Measurements from ENCODE around the gene HSPA12B. TPM values are rescaled to one million over a fixed set of nuclear protein-coding genes. Genes with fewer than 3 reads are reported as not detected.

Gene HSPA12B
- total RNA-seq, 2 experiments from 2014 or later, result not detected

DNA sequence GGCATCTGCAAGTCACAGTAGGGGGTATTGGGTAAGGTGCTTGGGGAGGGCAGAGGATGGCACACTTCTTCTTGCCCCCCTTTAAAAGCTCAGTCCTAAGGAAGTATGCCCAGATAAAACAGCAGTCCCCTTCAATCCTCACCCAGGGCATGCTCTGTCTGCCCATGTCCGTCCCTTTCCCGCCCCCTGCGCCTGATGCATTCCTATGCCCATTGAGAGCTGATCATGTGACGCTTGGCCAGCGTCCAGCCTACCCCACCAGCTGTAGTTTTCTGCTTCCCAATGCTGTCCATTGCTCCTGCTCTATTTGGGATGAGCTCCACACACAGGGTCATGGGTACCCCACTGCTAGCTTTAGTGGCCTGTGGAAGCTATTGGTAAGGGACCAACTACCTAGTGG lies 28.4 kb upstream of the HSPA12B start:
- no peak overlapping the region for H3K27ac ChIP-seq (ENCODE audit: low read depth, low read length, poor library complexity, severe bottlenecking)
- H3K9me2 ChIP-seq (ENCODE audit: insufficient read depth, low read length), result no peaks in the 10 kb centered on the region
- H2AFZ ChIP-seq (ENCODE audit: low read length), result no peak overlapping the region
- DNase-seq (ENCODE audit: low spot score), result no peak
- H3K4me2 ChIP-seq (ENCODE audit: low read length), result no peak overlapping the region
- no peaks in the 10 kb centered on the region for H3K4me1 ChIP-seq (ENCODE audit: insufficient read depth, low read length, poor library complexity, severe bottlenecking)
- no peaks in the 10 kb centered on the region for H3K9me3 ChIP-seq (ENCODE audit: low read length)
- BruUV-seq (replicated peaks), result no TSS peak
- intact Hi-C loops (cut with micrococcal nuclease; ENCODE audit: unreplicated experiment), result no loop called here
- no peak for TF ChIP-seq EZH2phosphoT487 (IDR thresholded peaks at IDR 0.05; ENCODE audit: borderline replicate concordance, low read depth, low read length)
- TF ChIP-seq, protein P1, sequence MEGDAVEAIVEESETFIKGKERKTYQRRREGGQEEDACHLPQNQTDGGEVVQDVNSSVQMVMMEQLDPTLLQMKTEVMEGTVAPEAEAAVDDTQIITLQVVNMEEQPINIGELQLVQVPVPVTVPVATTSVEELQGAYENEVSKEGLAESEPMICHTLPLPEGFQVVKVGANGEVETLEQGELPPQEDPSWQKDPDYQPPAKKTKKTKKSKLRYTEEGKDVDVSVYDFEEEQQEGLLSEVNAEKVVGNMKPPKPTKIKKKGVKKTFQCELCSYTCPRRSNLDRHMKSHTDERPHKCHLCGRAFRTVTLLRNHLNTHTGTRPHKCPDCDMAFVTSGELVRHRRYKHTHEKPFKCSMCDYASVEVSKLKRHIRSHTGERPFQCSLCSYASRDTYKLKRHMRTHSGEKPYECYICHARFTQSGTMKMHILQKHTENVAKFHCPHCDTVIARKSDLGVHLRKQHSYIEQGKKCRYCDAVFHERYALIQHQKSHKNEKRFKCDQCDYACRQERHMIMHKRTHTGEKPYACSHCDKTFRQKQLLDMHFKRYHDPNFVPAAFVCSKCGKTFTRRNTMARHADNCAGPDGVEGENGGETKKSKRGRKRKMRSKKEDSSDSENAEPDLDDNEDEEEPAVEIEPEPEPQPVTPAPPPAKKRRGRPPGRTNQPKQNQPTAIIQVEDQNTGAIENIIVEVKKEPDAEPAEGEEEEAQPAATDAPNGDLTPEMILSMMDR (conservative IDR thresholded peaks at IDR 0.05; ENCODE audit: low read length), result no peak
- ChIA-PET CTCF (ENCODE audit: unreplicated experiment) (no interaction called here), POLR2A (no interaction called here)
- no peaks in the 10 kb centered on the region for H3K79me2 ChIP-seq (ENCODE audit: insufficient read depth, low read depth, low read length)
- H3K36me3 ChIP-seq (ENCODE audit: insufficient read depth, low read length), result no peaks in the 10 kb centered on the region
- H4K20me1 ChIP-seq (ENCODE audit: insufficient read depth, low read length), result no peaks in the 10 kb centered on the region
- H3K4me3 ChIP-seq (ENCODE audit: low read depth, low read length, poor library complexity, severe bottlenecking), result no peak overlapping the region

DNA sequence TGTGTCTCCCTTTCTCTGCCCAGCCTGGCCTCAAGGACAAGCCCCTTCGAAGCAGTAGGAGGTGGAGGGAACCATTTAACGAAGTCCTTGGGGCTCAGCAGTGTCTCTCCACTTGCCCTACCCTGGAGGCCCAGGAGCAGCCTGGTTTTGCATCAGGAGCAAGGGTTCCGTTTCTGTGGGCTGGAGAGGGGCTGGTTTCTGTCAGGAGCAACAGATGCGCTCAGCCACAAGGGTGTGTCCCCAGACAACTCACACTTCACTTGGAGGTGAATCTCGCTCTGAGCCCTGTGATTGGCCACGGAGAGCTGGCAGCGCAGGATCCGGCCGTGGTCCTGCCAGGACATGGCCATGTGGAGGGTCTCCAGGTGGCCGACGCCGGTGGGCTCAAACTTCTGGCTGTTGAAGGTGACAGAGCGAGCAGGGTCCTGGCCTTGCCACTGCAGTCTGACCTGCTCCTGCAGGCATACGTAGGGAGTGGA lies 27.0 kb upstream of the HSPA12B start:
- no TSS peak for BruUV-seq (replicated peaks)
- CTCF ChIA-PET (ENCODE audit: unreplicated experiment), result no interaction called here
- H3K79me2 ChIP-seq (ENCODE audit: insufficient read depth, low read depth, low read length), result no peaks in the 10 kb centered on the region
- H3K27ac ChIP-seq (ENCODE audit: low read depth, low read length, poor library complexity, severe bottlenecking), result no peak overlapping the region
- H4K20me1 ChIP-seq (ENCODE audit: insufficient read depth, low read length), result no peaks in the 10 kb centered on the region
- no peak overlapping the region for H2AFZ ChIP-seq (ENCODE audit: low read length)
- H3K9me2 ChIP-seq (ENCODE audit: insufficient read depth, low read length), result no peaks in the 10 kb centered on the region
- no peak for DNase-seq (ENCODE audit: low spot score)
- H3K4me2 ChIP-seq (ENCODE audit: low read length), result no peak overlapping the region
- no peaks in the 10 kb centered on the region for H3K36me3 ChIP-seq (ENCODE audit: insufficient read depth, low read length)
- intact Hi-C loops (cut with micrococcal nuclease; ENCODE audit: unreplicated experiment), result no loop called here
- TF ChIP-seq EZH2phosphoT487 (IDR thresholded peaks at IDR 0.05; ENCODE audit: borderline replicate concordance, low read depth, low read length), result no peak
- TF ChIP-seq, protein P1 (conservative IDR thresholded peaks at IDR 0.05; ENCODE audit: low read length), result no peak
- H3K4me3 ChIP-seq (ENCODE audit: low read depth, low read length, poor library complexity, severe bottlenecking), result no peak overlapping the region
- POLR2A ChIA-PET, result no interaction called here
- H3K4me1 ChIP-seq (ENCODE audit: insufficient read depth, low read length, poor library complexity, severe bottlenecking), result no peaks in the 10 kb centered on the region
- no peaks in the 10 kb centered on the region for H3K9me3 ChIP-seq (ENCODE audit: low read length)

DNA sequence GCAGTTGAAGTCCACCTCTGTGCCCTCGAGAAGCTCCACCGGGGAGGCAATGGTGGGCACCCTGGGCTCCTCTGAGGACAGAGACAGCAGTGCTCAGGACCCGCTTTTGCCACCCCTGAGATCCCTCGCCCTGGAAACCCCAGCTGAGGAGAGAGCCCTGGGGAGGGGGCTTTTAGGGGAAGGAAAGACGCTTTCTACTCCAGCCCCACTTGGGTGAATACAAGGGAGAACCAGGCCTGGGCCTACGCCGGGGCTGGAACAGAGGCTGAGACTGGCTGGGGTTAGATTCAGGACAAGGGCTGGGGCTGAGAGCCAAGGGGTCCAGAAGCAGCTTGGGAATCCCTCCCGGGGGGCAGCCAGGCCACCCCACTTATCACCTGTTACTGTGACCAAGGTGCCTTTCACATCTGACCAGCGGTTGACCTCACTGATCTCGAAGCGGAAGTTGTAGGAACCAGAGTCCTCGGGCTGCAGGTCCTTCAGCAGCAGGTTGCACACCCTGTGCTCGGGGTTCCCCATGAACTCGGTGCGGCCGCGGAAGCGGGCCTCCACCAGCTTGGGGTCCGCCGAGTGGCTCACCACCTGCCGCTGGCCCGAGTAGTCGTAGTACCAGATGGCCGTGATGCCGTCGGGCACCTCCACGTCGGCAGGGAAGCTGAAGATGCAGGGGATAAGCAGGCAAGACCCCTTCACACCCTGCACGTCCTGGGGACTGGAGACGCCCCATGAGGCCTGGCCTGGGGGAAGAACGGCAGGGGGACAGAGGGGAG lies 26.3 kb upstream of the HSPA12B start:
- Histone ChIP-seq H3K36me3 (ENCODE audit: insufficient read depth, low read length) (no peaks in the 10 kb centered on the region), H3K9me2 (ENCODE audit: insufficient read depth, low read length) (no peaks in the 10 kb centered on the region), H4K20me1 (ENCODE audit: insufficient read depth, low read length) (no peaks in the 10 kb centered on the region), H3K4me3 (ENCODE audit: low read depth, low read length, poor library complexity, severe bottlenecking) (no peak overlapping the region), H3K4me1 (ENCODE audit: insufficient read depth, low read length, poor library complexity, severe bottlenecking) (no peaks in the 10 kb centered on the region), H3K79me2 (ENCODE audit: insufficient read depth, low read depth, low read length) (no peaks in the 10 kb centered on the region), H3K4me2 (ENCODE audit: low read length) (no peak overlapping the region), H3K27ac (ENCODE audit: low read depth, low read length, poor library complexity, severe bottlenecking) (no peak overlapping the region), H2AFZ (ENCODE audit: low read length) (no peak overlapping the region), H3K9me3 (ENCODE audit: low read length) (no peaks in the 10 kb centered on the region)
- CTCF ChIA-PET (ENCODE audit: unreplicated experiment), result no interaction called here
- no TSS peak for BruUV-seq (replicated peaks)
- no peak for TF ChIP-seq EZH2phosphoT487 (IDR thresholded peaks at IDR 0.05; ENCODE audit: borderline replicate concordance, low read depth, low read length)
- TF ChIP-seq, protein P1 (conservative IDR thresholded peaks at IDR 0.05; ENCODE audit: low read length), result no peak
- DNase-seq (ENCODE audit: low spot score), result no peak
- POLR2A ChIA-PET, result interaction anchor here (0.6 kb wide), 1 partner anchor 13 kb away, joined by 3 read pairs; no protein-coding TSS in a partner anchor
- intact Hi-C loops (cut with micrococcal nuclease; ENCODE audit: unreplicated experiment), result no loop called here

Data from OCI-LY7 (cell line).